GM18907 (cell line): ENCODE measurements around the gene RCAN2.

Experiments used
- ATAC-seq: cut with Tn5 transposase; IDR thresholded peaks from one replicate; pipeline ENCODE4 v1.9.1; 2021; ENCODE audit warnings: mild to moderate bottlenecking, moderate library complexity; ENCODE audit not compliant: unreplicated experiment

RCAN2 gene

GRCh38 chr6:46491201-46491627 is at the start of gene RCAN2:
RCAN2 (minus strand) TSS chr6:46491449.
- peak; percentile 59 for ATAC-seq

- ATAC-seq, result no peak
These were observed 48.6 kb upstream of the RCAN2 start for GRCh38 chr6:46539866-46540265.

GRCh38 chr6:46538800-46539480 is 47.7 kb upstream of the RCAN2 start:
- ATAC-seq, result no peak

- no peak for ATAC-seq
These were observed 39.6 kb upstream of the RCAN2 start for GRCh38 chr6:46530896-46531295.

GRCh38 chr6:46528961-46529750 is 37.9 kb upstream of the RCAN2 start:
- no peak for ATAC-seq

- ATAC-seq, result no peak
These were observed 35.4 kb upstream of the RCAN2 start for GRCh38 chr6:46526607-46527006.

GRCh38 chr6:46525583-46525982 is 34.3 kb upstream of the RCAN2 start:
- no peak for ATAC-seq

GRCh38 chr6:46521464-46521971 is 30.3 kb upstream of the RCAN2 start:
- no peak for ATAC-seq

GRCh38 chr6:46517202-46517601 is 26.0 kb upstream of the RCAN2 start:
- no peak for ATAC-seq

GRCh38 chr6:46513533-46513932 is 22.3 kb upstream of the RCAN2 start:
- no peak for ATAC-seq

- no peak for ATAC-seq
These were observed 20.1 kb upstream of the RCAN2 start for GRCh38 chr6:46511320-46511719.

- no peak for ATAC-seq
These were observed 19.4 kb upstream of the RCAN2 start for GRCh38 chr6:46510651-46511050.

GRCh38 chr6:46509981-46510510 is 18.8 kb upstream of the RCAN2 start:
- ATAC-seq, result no peak

- ATAC-seq, result no peak
These were observed 17.8 kb upstream of the RCAN2 start for GRCh38 chr6:46509063-46509462.

- no peak for ATAC-seq
These were observed 16.2 kb upstream of the RCAN2 start for GRCh38 chr6:46507426-46507825.

GRCh38 chr6:46505693-46506512 is 14.7 kb upstream of the RCAN2 start:
- ATAC-seq, result no peak

GRCh38 chr6:46504242-46504641 is 13.0 kb upstream of the RCAN2 start:
- ATAC-seq, result no peak

GRCh38 chr6:46502486-46503119 is 11.4 kb upstream of the RCAN2 start:
- no peak for ATAC-seq

GRCh38 chr6:46501136-46502089 is 10.2 kb upstream of the RCAN2 start:
- no peak for ATAC-seq
